Endothelial cell of umbilical vein (primary cell): ENCODE measurements around the gene RTL5. TPM values are rescaled to one million over a fixed set of nuclear protein-coding genes. Genes with fewer than 3 reads are reported as not detected.
"Not testable (repeated sequence)": the region's sequence is repeated elsewhere in the genome, so short reads cannot be mapped to it uniquely, and the experiment has no call there.

ENCODE experiments used
- BruUV-seq: library from RNA; stranded (reverse); fragments of 400-500 nt; replicated peaks from 2 replicates; lab custom pipeline; 2021; lab: Mats Ljungman, UMichigan
- CTCF ChIA-PET: fragments of 300-600, 350-600 bp; sonication (Branson Sonifier 250); formaldehyde crosslinking; loops from one replicate; lab custom pipeline; 2021; ENCODE audit warnings: antibody characterized with exemption, inconsistent platforms; lab: Charles Lee
- POLR2A ChIA-PET: fragments of 300-600, 350-600 bp; sonication (Branson Sonifier 250); formaldehyde crosslinking; loops from one replicate; lab custom pipeline; 2021; ENCODE audit warnings: antibody characterized with exemption, inconsistent platforms; lab: Charles Lee
- DNase-seq: peaks from one replicate; pipeline ENCODE4 v3.0.0-alpha.2; 2011; ENCODE audit warnings: low read depth, low spot score
- FAIRE-seq: peaks from 2 replicates; lab custom pipeline; 2011; peaks lifted over from hg19 to GRCh38; lab: Jason Lieb, UNC
- H2AFZ ChIP-seq: 2 replicates; pipeline ENCODE4 v1.6.0; 2012; ENCODE audit warnings: low read depth, low read length, control low read depth, inconsistent platforms
- H3K27ac ChIP-seq: 2 replicates; pipeline ENCODE4 v1.5.1; 2011; ENCODE audit warnings: low read depth, mild to moderate bottlenecking, control low read depth, low read length, moderate library complexity; ENCODE audit not compliant: insufficient read depth
- H3K27me3 ChIP-seq, 2 experiments: 2 replicates each; pipeline versions ENCODE4 v1.6.0 to v1.6.1; 2011; ENCODE audit warnings: low read length in 2 of 2, mixed read lengths in 1 of 2; ENCODE audit not compliant: control insufficient read depth in 2 of 2, insufficient read depth in 2 of 2
- H3K36me3 ChIP-seq, 2 experiments: 2 replicates in 1 of 2; 3 replicates in 1 of 2; pipeline ENCODE4 v1.5.1; 2011; ENCODE audit warnings: low read length in 2 of 2, mild to moderate bottlenecking in 1 of 2, moderate library complexity in 1 of 2; ENCODE audit not compliant: control insufficient read depth in 2 of 2, insufficient read depth in 2 of 2; ENCODE audit errors: extremely low read depth in 1 of 2
- H3K4me1 ChIP-seq: 3 replicates; pipeline ENCODE4 v1.5.1; 2011; ENCODE audit warnings: mild to moderate bottlenecking, low read length; ENCODE audit not compliant: control insufficient read depth, insufficient read depth; ENCODE audit errors: extremely low read depth
- H3K4me2 ChIP-seq: 2 replicates; pipeline ENCODE4 v1.6.1; 2011; ENCODE audit warnings: low read length, control low read depth, mixed read lengths; ENCODE audit not compliant: insufficient read depth
- H3K4me3 ChIP-seq, 3 experiments: fragments of 200-600 bp in 1 of 3; sonication (generic), shearing (Covaris generic) in 1 of 3; replicated peaks in 1 of 3; 2 replicates each; pipeline ENCODE4 v1.5.1; 2011 to 2016; ENCODE audit warnings: control low read depth in 3 of 3, low read length in 3 of 3, mild to moderate bottlenecking in 2 of 3, inconsistent platforms in 1 of 3, low read depth in 1 of 3, moderate library complexity in 1 of 3; ENCODE audit not compliant: insufficient read depth in 1 of 3
- H3K79me2 ChIP-seq: 2 replicates; pipeline ENCODE4 v1.6.0; 2012; ENCODE audit warnings: low read length, inconsistent platforms; ENCODE audit not compliant: control insufficient read depth, insufficient read depth
- H3K9ac ChIP-seq: replicated peaks from 2 replicates; pipeline ENCODE3; 2011; ENCODE audit warnings: low read length, control low read depth; ENCODE audit not compliant: insufficient read depth; ENCODE audit errors: extremely low read depth
- H3K9me1 ChIP-seq: replicated peaks from 3 replicates; pipeline ENCODE4 v1.6.0; 2011; ENCODE audit warnings: mild to moderate bottlenecking, low read length; ENCODE audit not compliant: control insufficient read depth, insufficient read depth; ENCODE audit errors: extremely low read depth
- H3K9me3 ChIP-seq: replicated peaks from 2 replicates; pipeline ENCODE4 v1.5.1; 2012; ENCODE audit warnings: low read length, inconsistent platforms; ENCODE audit not compliant: control insufficient read depth, insufficient read depth
- H4K20me1 ChIP-seq: replicated peaks from 2 replicates; pipeline ENCODE3; 2011; ENCODE audit warnings: mild to moderate bottlenecking, low read length; ENCODE audit not compliant: control insufficient read depth, insufficient read depth; ENCODE audit errors: extremely low read depth
- EZH2 ChIP-seq: IDR thresholded peaks from 2 replicates; pipeline ENCODE4 v1.6.1; 2012; ENCODE audit warnings: borderline replicate concordance, low read depth, mild to moderate bottlenecking, moderate library complexity, low read length, inconsistent platforms; ENCODE audit not compliant: severe bottlenecking
- FOS ChIP-seq: IDR thresholded peaks from 2 replicates; pipeline ENCODE4 v1.6.1; 2011; ENCODE audit warnings: mild to moderate bottlenecking, low read length, moderate library complexity, borderline replicate concordance; ENCODE audit not compliant: insufficient read depth
- GATA2 ChIP-seq: IDR thresholded peaks from 2 replicates; pipeline ENCODE4 v1.7.0; 2011; ENCODE audit warnings: low read depth, mild to moderate bottlenecking, moderate library complexity, mixed read lengths, low read length; ENCODE audit not compliant: insufficient read length, insufficient read depth
- JUN ChIP-seq: IDR thresholded peaks from 2 replicates; pipeline ENCODE4 v1.6.1; 2011; ENCODE audit warnings: borderline replicate concordance, low read depth; ENCODE audit not compliant: insufficient read length, insufficient read depth
- MYC ChIP-seq: IDR thresholded peaks from one replicate; pipeline ENCODE4 v1.6.1; 2011; ENCODE audit warnings: mild to moderate bottlenecking, low read depth, low read length
- POLR2A ChIP-seq: IDR thresholded peaks from 2 replicates; pipeline ENCODE4 v1.6.1; 2012; ENCODE audit warnings: low read depth, mild to moderate bottlenecking, control low read depth, low read length
- POLR2AphosphoS5 ChIP-seq: IDR thresholded peaks from 2 replicates; pipeline ENCODE4 v1.6.1; 2012; ENCODE audit warnings: low read depth, mild to moderate bottlenecking, control low read depth, low read length, moderate library complexity; ENCODE audit not compliant: insufficient read depth
- dilution Hi-C: fragments of 300-500 bp; cut with MboI; formaldehyde crosslinking; loops from one replicate; pipeline ENCODE4 v1.15.0; 2019; ENCODE audit warnings: low sequenced_read_pairs; ENCODE audit not compliant: extremely low pct_ligation_motif_present
- intact Hi-C: fragments of 100-400 bp; cut with micrococcal nuclease; formaldehyde crosslinking; loops from one replicate; pipeline ENCODE4 v1.10.0; 2022
- polyA plus RNA-seq, 4 experiments: library from polyadenylated mRNA; depleted of rRNA in 3 of 4; stranded (reverse) in 3 of 4; unstranded in 1 of 4; fragments of >200 nt; gene quantifications; 2 replicates each; pipeline versions ENCODE4 v1.2.1 to v1.2.3, GENCODE V29; 2011 to 2012; ENCODE audit warnings: missing spikeins in 1 of 4
- total RNA-seq: library from RNA; stranded (reverse); gene quantifications from 2 replicates; pipeline ENCODE4 v1.2.3, GENCODE V29; 2021
- TF ChIP-seq, protein P1 (sequence below), 2 donors: IDR thresholded peaks; 1 replicate in 1 of 2; 2 replicates in 1 of 2; pipeline ENCODE4 v1.5.1; 2011; ENCODE audit warnings: low read length in 2 of 2, mild to moderate bottlenecking in 2 of 2, moderate library complexity in 2 of 2, control low read depth in 1 of 2, inconsistent platforms in 1 of 2, low read depth in 1 of 2; ENCODE audit not compliant: insufficient read depth in 1 of 2; ENCODE audit errors: extremely low read depth in 1 of 2
- TF ChIP-seq, protein P2 (sequence below): IDR thresholded peaks from 2 replicates; pipeline ENCODE4 v1.6.1; 2011; ENCODE audit not compliant: insufficient read depth, insufficient read length

Gene RTL5
- total and polyA plus RNA-seq, 2 donors (not counting 3 experiments of a cell fraction or from before 2014, with no cell fraction given), result 1.0 to 1.7 TPM

DNA sequence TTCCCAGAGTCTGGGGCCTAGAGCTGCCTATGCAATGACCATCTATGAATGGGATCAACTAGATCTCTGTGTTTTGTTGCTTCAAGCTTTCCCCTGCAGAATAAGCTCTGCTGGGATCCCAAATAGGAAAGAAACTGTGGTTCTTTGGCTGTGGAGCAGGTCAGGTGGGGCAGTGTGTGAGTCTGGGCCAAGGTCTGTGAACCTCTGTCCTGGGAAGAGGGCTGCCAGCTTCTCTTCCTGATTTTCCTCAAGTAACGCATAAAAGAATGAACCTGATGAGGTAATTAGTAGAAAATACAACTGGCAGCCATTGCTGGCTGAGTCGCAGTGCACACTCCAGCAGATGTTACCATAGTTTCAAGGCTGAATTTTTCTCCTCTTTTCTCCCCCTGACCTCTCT is 45.3 kb upstream of the RTL5 start:
- ChIA-PET CTCF (no interaction called here), POLR2A (no interaction called here)
- Histone ChIP-seq H2AFZ (no peak overlapping the region), H4K20me1 (no peaks in the 10 kb centered on the region), H3K79me2 (peaks cover 3% of the 10 kb centered on the region), H3K4me3 (no peak overlapping the region), H3K27ac (no peak overlapping the region), H3K9me3 (no peaks in the 10 kb centered on the region), H3K9ac (no peak overlapping the region), H3K27me3 (no peaks in the 10 kb centered on the region), H3K9me1 (no peaks in the 10 kb centered on the region), H3K36me3 (no peaks in the 10 kb centered on the region), H3K4me2 (no peak overlapping the region), H3K4me1 (peaks cover 4% of the 10 kb centered on the region)
- no peak for FAIRE-seq
- dilution Hi-C loops (no loop called here), intact Hi-C loops (no loop called here)
- peak; percentile 3 for DNase-seq
- no TSS peak for BruUV-seq
- no peak for TF ChIP-seq EZH2
- no peak for TF ChIP-seq MYC
- TF ChIP-seq, protein P1, sequence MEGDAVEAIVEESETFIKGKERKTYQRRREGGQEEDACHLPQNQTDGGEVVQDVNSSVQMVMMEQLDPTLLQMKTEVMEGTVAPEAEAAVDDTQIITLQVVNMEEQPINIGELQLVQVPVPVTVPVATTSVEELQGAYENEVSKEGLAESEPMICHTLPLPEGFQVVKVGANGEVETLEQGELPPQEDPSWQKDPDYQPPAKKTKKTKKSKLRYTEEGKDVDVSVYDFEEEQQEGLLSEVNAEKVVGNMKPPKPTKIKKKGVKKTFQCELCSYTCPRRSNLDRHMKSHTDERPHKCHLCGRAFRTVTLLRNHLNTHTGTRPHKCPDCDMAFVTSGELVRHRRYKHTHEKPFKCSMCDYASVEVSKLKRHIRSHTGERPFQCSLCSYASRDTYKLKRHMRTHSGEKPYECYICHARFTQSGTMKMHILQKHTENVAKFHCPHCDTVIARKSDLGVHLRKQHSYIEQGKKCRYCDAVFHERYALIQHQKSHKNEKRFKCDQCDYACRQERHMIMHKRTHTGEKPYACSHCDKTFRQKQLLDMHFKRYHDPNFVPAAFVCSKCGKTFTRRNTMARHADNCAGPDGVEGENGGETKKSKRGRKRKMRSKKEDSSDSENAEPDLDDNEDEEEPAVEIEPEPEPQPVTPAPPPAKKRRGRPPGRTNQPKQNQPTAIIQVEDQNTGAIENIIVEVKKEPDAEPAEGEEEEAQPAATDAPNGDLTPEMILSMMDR (IDR thresholded peaks at IDR 0.05; ENCODE audit: extremely low read depth in 1 of 2, insufficient read depth in 1 of 2, low read depth in 1 of 2, low read length in 2 of 2), result no peak
- no peak for TF ChIP-seq GATA2
- TF ChIP-seq, protein P2, sequence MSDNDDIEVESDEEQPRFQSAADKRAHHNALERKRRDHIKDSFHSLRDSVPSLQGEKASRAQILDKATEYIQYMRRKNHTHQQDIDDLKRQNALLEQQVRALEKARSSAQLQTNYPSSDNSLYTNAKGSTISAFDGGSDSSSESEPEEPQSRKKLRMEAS, result no peak
- TF ChIP-seq JUN, result no peak
- no peak for TF ChIP-seq FOS
- TF ChIP-seq POLR2AphosphoS5, result no peak
- TF ChIP-seq POLR2A, result no peak

DNA sequence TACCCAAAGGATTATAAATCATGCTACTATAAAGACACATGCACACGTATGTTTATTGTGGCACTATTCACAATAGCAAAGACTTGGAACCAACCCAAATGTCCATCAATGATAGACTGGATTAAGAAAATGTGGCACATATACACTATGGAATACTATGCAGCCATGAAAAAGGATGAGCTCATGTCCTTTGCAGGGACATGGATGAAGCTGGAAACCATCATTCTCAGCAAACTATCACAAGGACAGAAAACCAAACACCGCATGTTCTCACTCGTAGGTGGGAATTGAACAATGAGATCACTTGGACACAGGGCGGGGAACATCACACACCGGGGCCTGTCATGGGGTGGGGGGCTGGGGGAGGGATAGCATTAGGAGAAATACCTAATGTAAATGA is 44.6 kb upstream of the RTL5 start:
- H3K9ac ChIP-seq, H2AFZ ChIP-seq, FAIRE-seq, H3K4me1 ChIP-seq, H3K36me3 ChIP-seq, intact Hi-C loops, CTCF ChIA-PET, H3K79me2 ChIP-seq, H3K4me2 ChIP-seq, BruUV-seq, H3K4me3 ChIP-seq, H3K27me3 ChIP-seq, H3K9me3 ChIP-seq, dilution Hi-C loops, H3K27ac ChIP-seq, H3K9me1 ChIP-seq, H4K20me1 ChIP-seq, DNase-seq, POLR2A ChIA-PET: not testable (repeated sequence)
